Measurements from ENCODE around the gene RIC3. TPM values are rescaled to one million over a fixed set of nuclear protein-coding genes. Genes with fewer than 3 reads are reported as not detected.

RIC3 gene
- total and polyA plus RNA-seq, 2 of the 8 experiments (the other 6 are each of a cell fraction or from before 2014, with no cell fraction given), result 6.4 to 15.5 TPM

DNA sequence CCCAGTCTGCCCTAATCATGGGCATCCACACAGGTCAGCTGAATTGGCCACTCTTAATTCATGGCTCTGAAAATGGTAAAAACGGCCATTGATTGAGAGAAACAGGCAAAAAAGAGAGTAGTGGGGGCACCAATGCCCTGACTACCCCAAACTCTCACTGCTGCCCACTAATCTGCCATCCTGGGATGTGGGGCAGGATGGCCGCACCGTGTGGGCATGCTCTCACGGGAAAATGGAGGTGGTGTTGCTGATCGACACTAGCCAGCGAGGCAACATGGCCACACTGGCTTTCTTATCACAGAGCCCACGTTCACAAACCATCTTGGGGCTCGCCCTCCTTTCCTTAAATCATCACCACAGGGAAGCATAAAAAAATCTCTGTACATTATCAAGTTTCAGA, 99.1 kb downstream of the RIC3 start (continued):
- TF ChIP-seq, protein P1, sequence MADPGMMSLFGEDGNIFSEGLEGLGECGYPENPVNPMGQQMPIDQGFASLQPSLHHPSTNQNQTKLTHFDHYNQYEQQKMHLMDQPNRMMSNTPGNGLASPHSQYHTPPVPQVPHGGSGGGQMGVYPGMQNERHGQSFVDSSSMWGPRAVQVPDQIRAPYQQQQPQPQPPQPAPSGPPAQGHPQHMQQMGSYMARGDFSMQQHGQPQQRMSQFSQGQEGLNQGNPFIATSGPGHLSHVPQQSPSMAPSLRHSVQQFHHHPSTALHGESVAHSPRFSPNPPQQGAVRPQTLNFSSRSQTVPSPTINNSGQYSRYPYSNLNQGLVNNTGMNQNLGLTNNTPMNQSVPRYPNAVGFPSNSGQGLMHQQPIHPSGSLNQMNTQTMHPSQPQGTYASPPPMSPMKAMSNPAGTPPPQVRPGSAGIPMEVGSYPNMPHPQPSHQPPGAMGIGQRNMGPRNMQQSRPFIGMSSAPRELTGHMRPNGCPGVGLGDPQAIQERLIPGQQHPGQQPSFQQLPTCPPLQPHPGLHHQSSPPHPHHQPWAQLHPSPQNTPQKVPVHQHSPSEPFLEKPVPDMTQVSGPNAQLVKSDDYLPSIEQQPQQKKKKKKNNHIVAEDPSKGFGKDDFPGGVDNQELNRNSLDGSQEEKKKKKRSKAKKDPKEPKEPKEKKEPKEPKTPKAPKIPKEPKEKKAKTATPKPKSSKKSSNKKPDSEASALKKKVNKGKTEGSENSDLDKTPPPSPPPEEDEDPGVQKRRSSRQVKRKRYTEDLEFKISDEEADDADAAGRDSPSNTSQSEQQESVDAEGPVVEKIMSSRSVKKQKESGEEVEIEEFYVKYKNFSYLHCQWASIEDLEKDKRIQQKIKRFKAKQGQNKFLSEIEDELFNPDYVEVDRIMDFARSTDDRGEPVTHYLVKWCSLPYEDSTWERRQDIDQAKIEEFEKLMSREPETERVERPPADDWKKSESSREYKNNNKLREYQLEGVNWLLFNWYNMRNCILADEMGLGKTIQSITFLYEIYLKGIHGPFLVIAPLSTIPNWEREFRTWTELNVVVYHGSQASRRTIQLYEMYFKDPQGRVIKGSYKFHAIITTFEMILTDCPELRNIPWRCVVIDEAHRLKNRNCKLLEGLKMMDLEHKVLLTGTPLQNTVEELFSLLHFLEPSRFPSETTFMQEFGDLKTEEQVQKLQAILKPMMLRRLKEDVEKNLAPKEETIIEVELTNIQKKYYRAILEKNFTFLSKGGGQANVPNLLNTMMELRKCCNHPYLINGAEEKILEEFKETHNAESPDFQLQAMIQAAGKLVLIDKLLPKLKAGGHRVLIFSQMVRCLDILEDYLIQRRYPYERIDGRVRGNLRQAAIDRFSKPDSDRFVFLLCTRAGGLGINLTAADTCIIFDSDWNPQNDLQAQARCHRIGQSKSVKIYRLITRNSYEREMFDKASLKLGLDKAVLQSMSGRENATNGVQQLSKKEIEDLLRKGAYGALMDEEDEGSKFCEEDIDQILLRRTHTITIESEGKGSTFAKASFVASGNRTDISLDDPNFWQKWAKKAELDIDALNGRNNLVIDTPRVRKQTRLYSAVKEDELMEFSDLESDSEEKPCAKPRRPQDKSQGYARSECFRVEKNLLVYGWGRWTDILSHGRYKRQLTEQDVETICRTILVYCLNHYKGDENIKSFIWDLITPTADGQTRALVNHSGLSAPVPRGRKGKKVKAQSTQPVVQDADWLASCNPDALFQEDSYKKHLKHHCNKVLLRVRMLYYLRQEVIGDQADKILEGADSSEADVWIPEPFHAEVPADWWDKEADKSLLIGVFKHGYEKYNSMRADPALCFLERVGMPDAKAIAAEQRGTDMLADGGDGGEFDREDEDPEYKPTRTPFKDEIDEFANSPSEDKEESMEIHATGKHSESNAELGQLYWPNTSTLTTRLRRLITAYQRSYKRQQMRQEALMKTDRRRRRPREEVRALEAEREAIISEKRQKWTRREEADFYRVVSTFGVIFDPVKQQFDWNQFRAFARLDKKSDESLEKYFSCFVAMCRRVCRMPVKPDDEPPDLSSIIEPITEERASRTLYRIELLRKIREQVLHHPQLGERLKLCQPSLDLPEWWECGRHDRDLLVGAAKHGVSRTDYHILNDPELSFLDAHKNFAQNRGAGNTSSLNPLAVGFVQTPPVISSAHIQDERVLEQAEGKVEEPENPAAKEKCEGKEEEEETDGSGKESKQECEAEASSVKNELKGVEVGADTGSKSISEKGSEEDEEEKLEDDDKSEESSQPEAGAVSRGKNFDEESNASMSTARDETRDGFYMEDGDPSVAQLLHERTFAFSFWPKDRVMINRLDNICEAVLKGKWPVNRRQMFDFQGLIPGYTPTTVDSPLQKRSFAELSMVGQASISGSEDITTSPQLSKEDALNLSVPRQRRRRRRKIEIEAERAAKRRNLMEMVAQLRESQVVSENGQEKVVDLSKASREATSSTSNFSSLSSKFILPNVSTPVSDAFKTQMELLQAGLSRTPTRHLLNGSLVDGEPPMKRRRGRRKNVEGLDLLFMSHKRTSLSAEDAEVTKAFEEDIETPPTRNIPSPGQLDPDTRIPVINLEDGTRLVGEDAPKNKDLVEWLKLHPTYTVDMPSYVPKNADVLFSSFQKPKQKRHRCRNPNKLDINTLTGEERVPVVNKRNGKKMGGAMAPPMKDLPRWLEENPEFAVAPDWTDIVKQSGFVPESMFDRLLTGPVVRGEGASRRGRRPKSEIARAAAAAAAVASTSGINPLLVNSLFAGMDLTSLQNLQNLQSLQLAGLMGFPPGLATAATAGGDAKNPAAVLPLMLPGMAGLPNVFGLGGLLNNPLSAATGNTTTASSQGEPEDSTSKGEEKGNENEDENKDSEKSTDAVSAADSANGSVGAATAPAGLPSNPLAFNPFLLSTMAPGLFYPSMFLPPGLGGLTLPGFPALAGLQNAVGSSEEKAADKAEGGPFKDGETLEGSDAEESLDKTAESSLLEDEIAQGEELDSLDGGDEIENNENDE (IDR thresholded peaks at IDR 0.05; ENCODE audit: insufficient replicate concordance, low read length), result no peak
- no peak for TF ChIP-seq RNF2 (IDR thresholded peaks at IDR 0.05; ENCODE audit: borderline replicate concordance, low read depth, low read length, missing control alignments, poor library complexity, severe bottlenecking)
- no peak for TF ChIP-seq RFX5 (IDR thresholded peaks at IDR 0.05; ENCODE audit: borderline replicate concordance, low read depth, low read length)
- TF ChIP-seq GABPA (IDR thresholded peaks at IDR 0.05; ENCODE audit: borderline replicate concordance, insufficient read depth, low read length), result no peak
- TF ChIP-seq, protein P2, sequence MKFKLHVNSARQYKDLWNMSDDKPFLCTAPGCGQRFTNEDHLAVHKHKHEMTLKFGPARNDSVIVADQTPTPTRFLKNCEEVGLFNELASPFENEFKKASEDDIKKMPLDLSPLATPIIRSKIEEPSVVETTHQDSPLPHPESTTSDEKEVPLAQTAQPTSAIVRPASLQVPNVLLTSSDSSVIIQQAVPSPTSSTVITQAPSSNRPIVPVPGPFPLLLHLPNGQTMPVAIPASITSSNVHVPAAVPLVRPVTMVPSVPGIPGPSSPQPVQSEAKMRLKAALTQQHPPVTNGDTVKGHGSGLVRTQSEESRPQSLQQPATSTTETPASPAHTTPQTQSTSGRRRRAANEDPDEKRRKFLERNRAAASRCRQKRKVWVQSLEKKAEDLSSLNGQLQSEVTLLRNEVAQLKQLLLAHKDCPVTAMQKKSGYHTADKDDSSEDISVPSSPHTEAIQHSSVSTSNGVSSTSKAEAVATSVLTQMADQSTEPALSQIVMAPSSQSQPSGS (IDR thresholded peaks at IDR 0.05; ENCODE audit: low read length), result no peak
- no peak for TF ChIP-seq POLR2AphosphoS5 (IDR thresholded peaks at IDR 0.05; ENCODE audit: low read depth, low read length)
- no peak for TF ChIP-seq GTF2F1 (IDR thresholded peaks at IDR 0.05; ENCODE audit: borderline replicate concordance, low read depth, low read length)
- TF ChIP-seq JUN (IDR thresholded peaks at IDR 0.05; ENCODE audit: low read depth, low read length), result no peak
- no peak for TF ChIP-seq PHF8 (conservative IDR thresholded peaks at IDR 0.05; ENCODE audit: low read depth, low read length)
- TF ChIP-seq CHD2 (IDR thresholded peaks at IDR 0.05; ENCODE audit: low read length), result no peak
